Lung (tissue), 12 donors: ENCODE results near the gene C1orf35. TPM values are rescaled to one million over a fixed set of nuclear protein-coding genes. Genes with fewer than 3 reads are reported as not detected.

ENCODE experiments used
- ATAC-seq: fragments of 200-7000 bp; cut with Tn5 transposase; one replicate; pipeline ENCODE4 v1.9.1; 2020; ENCODE audit warnings: moderate number of reproducible peaks; ENCODE audit not compliant: insufficient read depth, low FRiP score
- DNase-seq, 3 donors: peaks; one replicate each; pipeline ENCODE4 v3.0.0-alpha.2; 2013 to 2017
- H3K27ac ChIP-seq, 2 donors: one replicate each; pipeline ENCODE4 v1.5.1; 2013; ENCODE audit warnings: mild to moderate bottlenecking in 2 of 2, moderate library complexity in 2 of 2, control low read depth in 1 of 2, inconsistent platforms in 1 of 2, low read depth in 1 of 2, low read length in 1 of 2
- H3K27me3 ChIP-seq, 3 donors: one replicate each; pipeline ENCODE4 v1.5.1; 2013; ENCODE audit warnings: low read length in 2 of 3; ENCODE audit not compliant: control insufficient read depth in 3 of 3, insufficient read depth in 3 of 3
- H3K36me3 ChIP-seq, 4 donors: one replicate each; pipeline ENCODE4 v1.5.1; 2013; ENCODE audit warnings: low read length in 4 of 4, mild to moderate bottlenecking in 1 of 4, moderate library complexity in 1 of 4; ENCODE audit not compliant: control insufficient read depth in 4 of 4, insufficient read depth in 4 of 4
- H3K4me1 ChIP-seq, 5 donors: one replicate each; pipeline ENCODE4 v1.5.1; 2013; ENCODE audit warnings: low read length in 5 of 5, mild to moderate bottlenecking in 2 of 5, moderate library complexity in 1 of 5; ENCODE audit not compliant: control insufficient read depth in 5 of 5, insufficient read depth in 5 of 5
- H3K4me3 ChIP-seq: one replicate; pipeline ENCODE4 v1.5.1; 2013; ENCODE audit warnings: mild to moderate bottlenecking, control low read depth, moderate library complexity
- H3K9ac ChIP-seq, 2 donors: one replicate each; pipeline ENCODE4 v1.5.1; 2013; ENCODE audit warnings: low read length in 2 of 2, control low read depth in 1 of 2; ENCODE audit not compliant: insufficient read depth in 1 of 2
- H3K9me3 ChIP-seq, 4 donors: one replicate each; pipeline ENCODE4 v1.5.1; 2013; ENCODE audit warnings: low read length in 3 of 4, mild to moderate bottlenecking in 1 of 4, moderate library complexity in 1 of 4; ENCODE audit not compliant: control insufficient read depth in 4 of 4, insufficient read depth in 3 of 4
- WGBS, 2 donors: extraction: QIAGEN DNeasy Blood & Tissue Kit; methylation state at CpG; one replicate each; pipeline ENCODE4 v1.1.7; 2013; 5-methylcytosine and 5-hydroxymethylcytosine counted together
- polyA plus RNA-seq, 2 donors: library from polyadenylated mRNA; stranded (reverse); fragments of 200-250 nt; gene quantifications; one replicate each; pipeline ENCODE4 v1.2.1, GENCODE V29; 2013
- total RNA-seq, 2 donors: library from RNA; depleted of rRNA in 1 of 2; stranded (reverse); fragments of >200 nt in 1 of 2; gene quantifications; one replicate each; pipeline ENCODE4 v1.2.1, GENCODE V29; 2014 to 2021
- TF ChIP-seq, protein P1 (sequence below): IDR thresholded peaks from 2 replicates; pipeline ENCODE4 v1.5.1; 2012; ENCODE audit warnings: mild to moderate bottlenecking; ENCODE audit errors: control extremely low read depth, extremely low read depth
- donor health status: control.
- donor health status: control.
- donor health status: Bipolar disorder and iron deficiency.
- donor health status: healthy.
- donor health status: DM: yes; HTN: yes; CAD: no.

C1orf35 gene
- total and polyA plus RNA-seq, 4 donors = 9.1 to 19.9 (median 15.0) TPM

DNA sequence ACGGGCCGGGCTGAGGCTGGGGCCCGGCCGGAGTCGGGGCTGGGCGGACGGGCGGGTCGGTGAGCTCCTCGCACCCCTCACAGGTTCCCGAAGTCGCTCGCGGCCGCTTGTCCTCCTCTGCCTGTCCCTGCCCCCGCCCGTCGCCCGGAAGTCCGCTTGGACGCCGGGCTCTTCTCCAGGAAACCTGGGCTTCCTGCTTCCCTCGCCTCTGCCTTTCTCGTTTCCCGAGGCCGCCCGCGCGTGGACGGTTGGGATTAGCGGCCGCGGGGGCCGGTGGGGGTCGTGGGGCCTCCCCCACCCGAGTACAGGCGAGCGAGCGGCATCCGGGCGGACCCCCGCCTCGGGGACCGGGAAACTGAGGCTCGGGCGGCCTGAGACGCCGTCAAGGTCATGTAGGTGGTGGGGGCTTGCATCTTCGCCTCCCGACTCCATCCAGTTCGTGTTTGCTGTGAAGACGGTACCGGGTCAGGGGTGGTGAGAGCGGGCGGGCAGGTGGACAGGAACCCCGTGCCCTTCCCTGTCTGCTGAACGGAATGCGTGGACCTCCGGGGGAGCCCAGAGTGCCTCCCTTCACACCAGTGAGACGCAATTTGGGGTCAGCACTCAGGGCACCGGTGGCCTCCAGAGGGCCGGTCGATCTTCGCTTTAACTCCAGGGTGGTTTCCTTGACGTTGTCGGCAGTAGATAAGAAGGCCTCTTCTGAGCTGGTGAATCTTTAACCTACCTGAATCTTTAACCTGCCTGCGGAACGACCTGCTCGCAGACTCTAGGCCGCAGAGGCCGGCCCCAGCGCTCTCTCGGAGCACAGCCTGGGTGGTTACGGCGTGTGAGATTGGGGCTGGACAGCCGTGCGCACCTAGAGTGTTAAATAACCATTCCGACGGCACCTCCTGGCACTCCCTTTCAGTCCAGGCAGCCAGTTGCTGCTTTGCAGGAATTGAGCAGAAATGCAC, 19.9 kb downstream of the C1orf35 start:
- H3K27ac ChIP-seq = peak overlapping the region; percentile 98 to 100
- H3K9me3 ChIP-seq = no peaks in the 10 kb centered on the region
- ATAC-seq = peak; percentile 7
- H3K36me3 ChIP-seq = peaks cover 0 to 14% (median 0%) of the 10 kb centered on the region in 4 donors
- H3K4me3 ChIP-seq = peak overlapping the region; percentile 93
- TF ChIP-seq, protein P1, sequence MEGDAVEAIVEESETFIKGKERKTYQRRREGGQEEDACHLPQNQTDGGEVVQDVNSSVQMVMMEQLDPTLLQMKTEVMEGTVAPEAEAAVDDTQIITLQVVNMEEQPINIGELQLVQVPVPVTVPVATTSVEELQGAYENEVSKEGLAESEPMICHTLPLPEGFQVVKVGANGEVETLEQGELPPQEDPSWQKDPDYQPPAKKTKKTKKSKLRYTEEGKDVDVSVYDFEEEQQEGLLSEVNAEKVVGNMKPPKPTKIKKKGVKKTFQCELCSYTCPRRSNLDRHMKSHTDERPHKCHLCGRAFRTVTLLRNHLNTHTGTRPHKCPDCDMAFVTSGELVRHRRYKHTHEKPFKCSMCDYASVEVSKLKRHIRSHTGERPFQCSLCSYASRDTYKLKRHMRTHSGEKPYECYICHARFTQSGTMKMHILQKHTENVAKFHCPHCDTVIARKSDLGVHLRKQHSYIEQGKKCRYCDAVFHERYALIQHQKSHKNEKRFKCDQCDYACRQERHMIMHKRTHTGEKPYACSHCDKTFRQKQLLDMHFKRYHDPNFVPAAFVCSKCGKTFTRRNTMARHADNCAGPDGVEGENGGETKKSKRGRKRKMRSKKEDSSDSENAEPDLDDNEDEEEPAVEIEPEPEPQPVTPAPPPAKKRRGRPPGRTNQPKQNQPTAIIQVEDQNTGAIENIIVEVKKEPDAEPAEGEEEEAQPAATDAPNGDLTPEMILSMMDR = no peak
- peak; percentile 49 to 64 (median 51) for DNase-seq
- H3K27me3 ChIP-seq = no peaks in the 10 kb centered on the region
- WGBS, 2 donors = 0% methylated on average over 69 to 79 of the region's 79 CpGs
- H3K9ac ChIP-seq = peak overlapping the region; percentile 81 to 93
- H3K4me1 ChIP-seq = peaks cover 22 to 39% (median 31%) of the 10 kb centered on the region in 5 donors

DNA sequence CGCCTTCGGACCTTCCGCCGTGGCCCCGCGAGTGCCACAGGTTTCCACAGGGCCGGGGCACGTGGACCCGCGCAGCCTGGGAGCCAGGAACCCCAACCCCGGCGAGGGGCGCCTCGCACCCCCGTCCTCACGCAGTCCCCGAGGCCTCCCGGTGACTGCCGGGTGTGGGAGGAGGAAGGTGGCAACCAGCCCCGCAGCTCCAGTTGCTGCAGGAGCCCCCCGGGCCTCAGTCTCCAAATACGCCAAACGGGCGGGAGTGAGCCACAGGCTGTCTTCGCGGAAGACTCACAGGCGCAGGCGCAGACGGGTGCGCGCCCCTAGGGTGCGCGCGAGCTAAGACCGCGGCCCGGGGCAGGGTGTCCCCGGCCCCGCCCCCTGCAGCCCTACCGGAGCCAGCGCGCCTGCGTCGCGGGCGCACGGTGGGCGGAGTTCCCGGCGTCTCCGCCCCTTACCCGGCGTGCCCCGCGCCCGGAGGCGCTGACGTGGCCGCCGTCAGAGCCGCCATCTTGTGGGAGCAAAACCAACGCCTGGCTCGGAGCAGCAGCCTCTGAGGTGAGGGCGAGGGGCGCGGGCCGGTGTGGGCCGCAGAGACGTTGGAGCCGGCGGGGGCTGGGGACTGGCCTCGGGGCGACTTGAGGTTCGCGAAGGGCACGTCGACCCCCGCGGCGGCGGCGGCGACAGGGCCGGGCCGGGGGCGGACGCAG, 20.8 kb downstream of the C1orf35 start, which contains the start of gene ARF1:
ARF1 (plus strand) TSS at position 495 of the 704 bp plus-strand sequence. CDS start 14,407 bp downstream, outside the sequence.
- H3K27ac ChIP-seq = peak within 1 kb of the TSS; percentile 98 to 100
- H3K27me3 ChIP-seq = no peaks in the 10 kb centered on the region
- peak within 1 kb of the TSS; percentile 93 for H3K4me3 ChIP-seq
- WGBS, 2 donors = 0% methylated on average over 44 to 87 of the region's 87 CpGs
- ATAC-seq = peak; percentile 98
- DNase-seq = peak; percentile 96 to 97 (median 96)
- peaks cover 22 to 34% (median 26%) of the 10 kb centered on the region in 5 donors for H3K4me1 ChIP-seq
- H3K9ac ChIP-seq = peak within 1 kb of the TSS; percentile 81 to 93
- TF ChIP-seq, protein P1 = peak; percentile 4
- H3K9me3 ChIP-seq = no peaks in the 10 kb centered on the region
- H3K36me3 ChIP-seq = peaks cover 0 to 9% (median 0%) of the 10 kb centered on the region in 4 donors

DNA sequence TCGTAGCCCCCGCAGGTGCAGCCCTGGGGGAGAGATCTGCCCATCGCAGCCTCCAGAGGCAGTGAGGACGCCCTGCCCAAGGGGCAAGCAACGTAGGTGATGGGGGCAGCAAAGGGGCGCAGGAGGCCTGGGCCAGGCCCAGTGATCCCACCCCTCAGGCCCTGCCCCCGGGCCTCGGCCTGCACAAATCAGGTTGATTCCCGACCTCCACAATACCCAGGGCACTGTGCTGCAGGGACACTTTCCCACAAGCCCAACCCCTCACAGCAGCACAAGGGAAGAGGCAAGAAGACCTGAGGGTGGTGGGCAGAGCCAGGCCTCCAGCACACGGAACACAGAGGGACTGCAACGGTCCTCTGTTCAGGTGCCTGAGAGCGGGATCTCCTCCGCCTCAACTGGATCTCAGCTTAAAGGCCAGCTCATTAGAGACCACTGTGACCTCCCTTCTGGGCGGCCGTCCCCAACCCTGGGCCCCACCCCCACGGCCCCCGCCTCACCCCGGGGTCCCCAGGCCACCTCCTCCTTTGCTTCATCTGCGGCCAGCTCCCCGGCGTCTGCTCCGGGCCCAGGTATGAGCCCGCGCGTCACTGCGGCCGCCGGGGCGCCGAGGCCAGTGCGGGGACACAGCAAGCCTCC, 21.4 kb downstream of the C1orf35 start:
- peak in 1 of 3 donors; percentile 16 for DNase-seq
- 13 to 16% methylated on average over 27 to 31 of the region's 31 CpGs for WGBS, 2 donors
- TF ChIP-seq, protein P1 = no peak
- peak overlapping the region; percentile 17 to 83 for H3K27ac ChIP-seq
- H3K4me3 ChIP-seq = peak overlapping the region; percentile 75
- peaks cover 0 to 9% (median 0%) of the 10 kb centered on the region in 4 donors for H3K36me3 ChIP-seq
- peak overlapping the region; percentile 37 to 74 for H3K9ac ChIP-seq
- H3K9me3 ChIP-seq = no peaks in the 10 kb centered on the region
- ATAC-seq = peak; percentile 2
- peaks cover 16 to 34% (median 23%) of the 10 kb centered on the region in 5 donors for H3K4me1 ChIP-seq
- H3K27me3 ChIP-seq = no peaks in the 10 kb centered on the region
